ENCODE measurements around the gene APC2. TPM values are rescaled to one million over a fixed set of nuclear protein-coding genes. Genes with fewer than 3 reads are reported as not detected.
"Not testable (repeated sequence)": the region's sequence is repeated elsewhere in the genome, so short reads cannot be mapped to it uniquely, and the experiment has no call there.

The APC2 gene
- total and polyA plus RNA-seq, 7 experiments from 2014 or later: 0.01 to 0.24 (median 0.07) TPM

GRCh38 chr19:1474011-1474764 lies 24.3 kb downstream of the APC2 start:
- no peak overlapping the region for H3K4me3 ChIP-seq (ENCODE audit: low read length)
- H3K9me3 ChIP-seq (ENCODE audit: control insufficient read depth in 2 of 3, low read length in 3 of 3): no peaks in the 10 kb centered on the region
- peaks cover 0 to 18% (median 0%) of the 10 kb centered on the region in 5 donors for H3K27me3 Mint-ChIP-seq
- intact Hi-C loops (cut with micrococcal nuclease): no loop called here
- no peaks in the 10 kb centered on the region for H3K27me3 ChIP-seq (ENCODE audit: control insufficient read depth in 2 of 2, insufficient read depth in 2 of 2, low read length in 2 of 2)
- H3K36me3 ChIP-seq (ENCODE audit: control insufficient read depth in 2 of 3, insufficient read depth in 3 of 3, low read length in 3 of 3): peaks cover 0 to 26% (median 0%) of the 10 kb centered on the region in 3 experiments
- peaks cover 9 to 34% (median 18%) of the 10 kb centered on the region in 7 donors for H3K4me1 Mint-ChIP-seq
- no peak overlapping the region for H3K4me3 Mint-ChIP-seq
- ChIA-PET POLR2A (interaction anchor here (0.6 to 1.3 kb wide), 3 partner anchors 16 to 205 kb away, joined by 3 to 5 read pairs (median 4); partner anchors contain the start of genes CIRBP, PCSK4 and REEP6), CTCF (interaction anchor here (0.6 kb wide), 1 partner anchor 71 kb away, joined by 4 read pairs; no protein-coding TSS in a partner anchor)
- ATAC-seq (no peak), DNase-seq (no peak)
- H3K4me1 ChIP-seq (ENCODE audit: control insufficient read depth in 2 of 2, insufficient read depth in 2 of 2, low read length in 2 of 2): peaks cover 18 to 25% of the 10 kb centered on the region in 2 donors
- H3K27ac Mint-ChIP-seq: no peak overlapping the region
- H3K36me3 Mint-ChIP-seq: peaks cover 0 to 7% (median 3%) of the 10 kb centered on the region in 5 donors
- H3K27ac ChIP-seq (ENCODE audit: low read depth, low read length): no peak overlapping the region
- no peaks in the 10 kb centered on the region for H3K9me3 Mint-ChIP-seq

GRCh38 chr19:1474765-1475351 lies 24.9 kb downstream of the APC2 start:
- H3K4me3 Mint-ChIP-seq: peak overlapping the region in 1 of 10 donors; percentile 34
- H3K9me3 ChIP-seq (ENCODE audit: control insufficient read depth in 2 of 3, low read length in 3 of 3): no peaks in the 10 kb centered on the region
- no peak overlapping the region for H3K4me3 ChIP-seq (ENCODE audit: low read length)
- intact Hi-C loops (cut with micrococcal nuclease): no loop called here
- POLR2A ChIA-PET: interaction anchor here (0.6 to 1.3 kb wide), 3 partner anchors 9 to 25 kb away, joined by 3 to 5 read pairs (median 4); partner anchors contain the start of genes PCSK4 and REEP6
- H3K4me1 Mint-ChIP-seq: peaks cover 11 to 36% (median 20%) of the 10 kb centered on the region in 7 donors
- ATAC-seq: no peak
- DNase-seq: no peak
- H3K4me1 ChIP-seq (ENCODE audit: control insufficient read depth in 2 of 2, insufficient read depth in 2 of 2, low read length in 2 of 2): peaks cover 18 to 25% of the 10 kb centered on the region in 2 donors
- CTCF ChIA-PET: interaction anchor here (0.6 kb wide), 1 partner anchor 71 kb away, joined by 4 read pairs; no protein-coding TSS in a partner anchor
- no peaks in the 10 kb centered on the region for H3K9me3 Mint-ChIP-seq
- peaks cover 0 to 26% (median 0%) of the 10 kb centered on the region in 3 experiments for H3K36me3 ChIP-seq (ENCODE audit: control insufficient read depth in 2 of 3, insufficient read depth in 3 of 3, low read length in 3 of 3)
- no peak overlapping the region for H3K27ac Mint-ChIP-seq
- H3K27me3 Mint-ChIP-seq: peaks cover 0 to 19% (median 0%) of the 10 kb centered on the region in 5 donors
- no peaks in the 10 kb centered on the region for H3K27me3 ChIP-seq (ENCODE audit: control insufficient read depth in 2 of 2, insufficient read depth in 2 of 2, low read length in 2 of 2)
- no peak overlapping the region for H3K27ac ChIP-seq (ENCODE audit: low read depth, low read length)
- H3K36me3 Mint-ChIP-seq: peaks cover 0 to 8% (median 4%) of the 10 kb centered on the region in 5 donors

- Mint-ChIP-seq H3K36me3 (peaks cover 0 to 8% (median 4%) of the 10 kb centered on the region in 5 donors), H3K4me3 (peak overlapping the region in 1 of 10 donors; percentile 29), H3K27me3 (peaks cover 0 to 15% (median 0%) of the 10 kb centered on the region in 5 donors), H3K9me3 (no peaks in the 10 kb centered on the region), H3K4me1 (peaks cover 11 to 36% (median 26%) of the 10 kb centered on the region in 7 donors), H3K27ac (no peak overlapping the region)
- DNase-seq (no peak), ATAC-seq (no peak)
- Histone ChIP-seq H3K9me3 (ENCODE audit: control insufficient read depth in 2 of 3, low read length in 3 of 3) (no peaks in the 10 kb centered on the region), H3K36me3 (ENCODE audit: control insufficient read depth in 2 of 3, insufficient read depth in 3 of 3, low read length in 3 of 3) (peaks cover 0 to 26% (median 0%) of the 10 kb centered on the region in 3 experiments), H3K4me3 (ENCODE audit: low read length) (no peak overlapping the region), H3K27ac (ENCODE audit: low read depth, low read length) (no peak overlapping the region), H3K4me1 (ENCODE audit: control insufficient read depth in 2 of 2, insufficient read depth in 2 of 2, low read length in 2 of 2) (peaks cover 17 to 22% of the 10 kb centered on the region in 2 donors), H3K27me3 (ENCODE audit: control insufficient read depth in 2 of 2, insufficient read depth in 2 of 2, low read length in 2 of 2) (no peaks in the 10 kb centered on the region)
- CTCF ChIA-PET: no interaction called here
- intact Hi-C loops (cut with micrococcal nuclease): no loop called here
- POLR2A ChIA-PET: interaction anchor here (0.9 to 1.3 kb wide), 2 partner anchors 10 to 15 kb away, joined by 3 to 5 read pairs; partner anchors contain the start of genes PCSK4 and REEP6
Observed at GRCh38 chr19:1475751-1476437, 26.0 kb downstream of the APC2 start.

- H3K9me3 ChIP-seq (ENCODE audit: control insufficient read depth in 2 of 3, low read length in 3 of 3); H3K27ac Mint-ChIP-seq; ATAC-seq; DNase-seq; H3K9me3 Mint-ChIP-seq; H3K27me3 Mint-ChIP-seq; H3K4me3 ChIP-seq (ENCODE audit: low read length); CTCF ChIA-PET; H3K27me3 ChIP-seq (ENCODE audit: control insufficient read depth in 2 of 2, insufficient read depth in 2 of 2, low read length in 2 of 2); H3K36me3 Mint-ChIP-seq; H3K27ac ChIP-seq (ENCODE audit: low read depth, low read length); intact Hi-C loops (cut with micrococcal nuclease): not testable (repeated sequence)
- POLR2A ChIA-PET: interaction anchor here (0.7 to 1.1 kb wide), 2 partner anchors 8 to 14 kb away, joined by 3 to 4 read pairs; partner anchors contain the start of genes PCSK4 and REEP6
- peaks cover 6 to 12% of the 10 kb centered on the region in 2 donors for H3K4me1 ChIP-seq (ENCODE audit: control insufficient read depth in 2 of 2, insufficient read depth in 2 of 2, low read length in 2 of 2)
- H3K36me3 ChIP-seq (ENCODE audit: control insufficient read depth in 2 of 3, insufficient read depth in 3 of 3, low read length in 3 of 3): peaks cover 0 to 26% (median 0%) of the 10 kb centered on the region in 3 experiments
- peaks cover 11 to 32% (median 18%) of the 10 kb centered on the region in 7 donors for H3K4me1 Mint-ChIP-seq
- peak overlapping the region; percentile 29 to 98 (median 50) for H3K4me3 Mint-ChIP-seq
Observed at GRCh38 chr19:1477056-1477455, 27.1 kb downstream of the APC2 start.

- ChIA-PET POLR2A (interaction anchor here (1.1 to 1.6 kb wide), 2 partner anchors 8 to 10 kb away, joined by 3 to 5 read pairs; no protein-coding TSS in a partner anchor), CTCF (no interaction called here)
- Histone ChIP-seq H3K27me3 (ENCODE audit: control insufficient read depth in 2 of 2, insufficient read depth in 2 of 2, low read length in 2 of 2) (no peaks in the 10 kb centered on the region), H3K36me3 (ENCODE audit: control insufficient read depth in 2 of 3, insufficient read depth in 3 of 3, low read length in 3 of 3) (peaks cover 0 to 25% (median 0%) of the 10 kb centered on the region in 3 experiments), H3K9me3 (ENCODE audit: control insufficient read depth in 2 of 3, low read length in 3 of 3) (no peaks in the 10 kb centered on the region), H3K4me3 (ENCODE audit: low read length) (peak within 1 kb of the TSS; percentile 82), H3K27ac (ENCODE audit: low read depth, low read length) (peak within 1 kb of the TSS; percentile 86), H3K4me1 (ENCODE audit: control insufficient read depth in 2 of 2, insufficient read depth in 2 of 2, low read length in 2 of 2) (peaks cover 6 to 12% of the 10 kb centered on the region in 2 donors)
- peak; percentile 98 for ATAC-seq
- peak; percentile 81 to 94 (median 88) for DNase-seq
- H3K9me3 Mint-ChIP-seq: no peaks in the 10 kb centered on the region
- peaks cover 11 to 24% (median 15%) of the 10 kb centered on the region in 7 donors for H3K4me1 Mint-ChIP-seq
- intact Hi-C loops (cut with micrococcal nuclease): loop anchor here (1.0 to 2.0 kb wide), 7 partner anchors 9 to 96 kb away; partner anchors contain the start of genes PCSK4 (in 2 of the 2), RPS15 (in 2 of the 2), DAZAP1 (in 1 of the 2) and NDUFS7 (in 1 of the 2)
- H3K27ac Mint-ChIP-seq: peak within 1 kb of the TSS; percentile 94 to 98 (median 96)
- peaks cover 0 to 3% (median 0%) of the 10 kb centered on the region in 5 donors for H3K27me3 Mint-ChIP-seq
- H3K4me3 Mint-ChIP-seq: peak within 1 kb of the TSS; percentile 96 to 100 (median 98)
- H3K36me3 Mint-ChIP-seq: peaks cover 0 to 8% (median 4%) of the 10 kb centered on the region in 5 donors
Observed at GRCh38 chr19:1478934-1479707, 29.2 kb downstream of the APC2 start, which contains the start of gene C19orf25. TSS of gene C19orf25 (minus strand) at chr19:1479215. CDS start at chr19:1478903, 312 bp downstream.

Measured in naive thymus-derived CD4-positive, alpha-beta T cell (primary cell).